Hematopoietic multipotent progenitor cell (in vitro differentiated cells): Measurements from ENCODE around the gene ANO1. TPM values are rescaled to one million over a fixed set of nuclear protein-coding genes. Genes with fewer than 3 reads are reported as not detected.

Experiments used
- DNase-seq, 3 donors: peaks; one replicate each; pipeline ENCODE4 v3.0.0-alpha.2; 2011 to 2015; ENCODE audit warnings: low read depth in 2 of 3, low spot score in 2 of 3
- total RNA-seq: library from RNA; depleted of rRNA; stranded (reverse); fragments of >200 nt; gene quantifications from one replicate; pipeline ENCODE4 v1.2.3, GENCODE V29; 2012

ANO1 gene
- total RNA-seq, 1 donor = not detected

DNA sequence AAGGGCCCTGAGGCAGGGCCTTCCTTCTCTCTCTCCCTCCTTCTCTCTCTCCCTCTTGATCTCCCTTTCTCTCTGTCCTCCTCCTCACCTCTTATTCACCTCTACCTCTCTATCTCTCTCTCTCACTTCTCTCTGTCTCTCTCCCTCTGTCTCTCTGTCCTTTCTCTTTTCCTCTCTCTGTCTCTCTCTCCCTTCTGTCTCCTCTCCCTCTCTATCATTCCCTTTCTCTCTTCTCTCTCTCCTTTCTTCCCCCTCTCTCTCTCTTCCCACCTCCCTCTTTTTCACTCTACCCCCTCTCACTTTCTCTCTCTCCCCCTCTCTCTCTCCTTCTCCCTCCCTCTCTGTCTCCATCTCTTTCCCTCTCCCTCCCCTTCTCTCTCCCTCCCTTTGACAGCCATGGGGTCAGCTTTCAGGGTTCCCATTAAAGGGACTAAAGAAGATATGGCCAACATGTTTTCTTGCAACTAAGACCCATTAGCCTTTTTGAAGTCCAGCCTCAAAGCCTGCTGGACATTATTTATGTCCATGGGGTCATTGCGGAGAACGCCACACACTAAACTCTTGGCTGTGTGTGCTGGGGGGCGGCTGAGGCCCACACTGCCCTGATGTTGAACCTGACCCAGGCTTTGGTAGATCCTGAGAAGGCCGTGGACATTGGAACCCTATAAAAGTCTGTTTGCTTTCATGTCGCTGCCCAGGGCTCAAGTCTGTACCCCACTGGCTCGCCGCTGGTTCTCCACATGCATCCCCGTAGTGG, 15.0 kb downstream of the ANO1 start:
- no peak for DNase-seq

DNA sequence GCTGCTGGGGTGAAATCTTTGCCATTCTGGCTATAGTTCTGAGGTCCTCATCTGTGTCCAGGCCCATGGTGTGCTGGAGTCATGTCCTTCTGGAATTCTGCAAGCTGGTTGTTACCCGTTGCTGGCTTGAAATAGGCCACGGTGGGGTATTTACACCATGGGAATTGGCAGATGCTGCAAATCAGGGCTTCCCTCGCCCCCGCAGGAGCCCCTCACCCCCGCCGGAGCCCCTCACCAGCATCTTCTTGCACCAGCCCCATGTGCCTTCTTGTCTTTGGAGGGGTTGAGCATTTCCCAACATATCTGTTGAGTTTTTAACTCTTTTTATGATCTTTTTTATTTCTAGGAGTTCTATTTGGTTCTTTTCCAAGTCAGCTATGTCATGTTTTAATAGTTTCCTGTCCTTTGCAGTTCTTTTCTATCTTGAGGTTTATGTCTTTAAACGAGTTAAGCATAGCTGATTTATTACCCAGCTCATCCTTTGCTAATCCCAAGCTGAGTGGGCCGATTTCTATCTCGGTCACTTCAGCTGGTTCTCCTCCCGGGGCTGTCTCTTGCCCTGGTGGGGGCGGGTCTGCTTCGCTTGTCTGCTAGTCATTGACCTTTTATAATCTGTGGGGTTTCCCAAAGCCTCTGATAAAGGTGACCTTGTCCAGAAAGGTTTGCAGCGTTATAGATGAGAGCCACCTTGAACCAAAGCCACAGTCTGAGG, 17.6 kb downstream of the ANO1 start:
- no peak for DNase-seq

DNA sequence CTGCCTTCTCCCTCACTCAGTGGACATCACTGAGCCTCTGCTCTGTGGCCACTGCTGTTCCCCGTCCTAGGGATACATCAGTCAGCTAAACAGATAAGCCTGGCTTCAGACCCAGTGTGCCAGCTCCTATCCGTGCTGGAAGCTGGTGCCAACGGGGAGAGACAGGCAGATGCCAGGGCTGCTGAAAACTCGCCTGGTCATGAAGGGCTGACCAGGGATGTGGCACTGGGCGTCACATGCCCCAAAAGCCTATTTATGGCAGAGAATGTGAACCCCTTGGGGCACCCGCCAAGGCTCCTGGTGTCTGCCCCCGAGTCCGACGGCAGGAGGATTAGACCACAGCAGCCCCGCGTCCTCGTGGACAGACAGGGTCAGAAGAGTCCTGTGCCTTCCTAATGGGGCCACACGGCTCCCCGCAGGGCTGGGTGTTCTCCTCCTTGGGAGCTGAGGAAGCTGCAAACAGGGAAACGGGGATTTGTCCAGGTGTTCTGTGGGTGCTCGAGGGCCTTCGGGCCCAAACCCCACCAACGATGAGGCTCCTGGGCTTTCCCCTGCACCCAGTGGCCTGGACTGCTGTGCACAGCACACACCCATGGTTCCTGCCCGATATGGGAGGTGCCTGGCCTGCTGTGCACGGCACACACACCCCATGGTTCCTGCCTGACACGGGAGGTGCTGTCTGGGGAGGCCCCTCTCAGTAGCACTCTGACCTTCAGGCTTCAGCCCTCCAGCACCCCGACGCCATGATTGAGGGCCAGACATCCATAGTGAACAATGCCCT, 19.9 kb downstream of the ANO1 start:
- no peak for DNase-seq

DNA sequence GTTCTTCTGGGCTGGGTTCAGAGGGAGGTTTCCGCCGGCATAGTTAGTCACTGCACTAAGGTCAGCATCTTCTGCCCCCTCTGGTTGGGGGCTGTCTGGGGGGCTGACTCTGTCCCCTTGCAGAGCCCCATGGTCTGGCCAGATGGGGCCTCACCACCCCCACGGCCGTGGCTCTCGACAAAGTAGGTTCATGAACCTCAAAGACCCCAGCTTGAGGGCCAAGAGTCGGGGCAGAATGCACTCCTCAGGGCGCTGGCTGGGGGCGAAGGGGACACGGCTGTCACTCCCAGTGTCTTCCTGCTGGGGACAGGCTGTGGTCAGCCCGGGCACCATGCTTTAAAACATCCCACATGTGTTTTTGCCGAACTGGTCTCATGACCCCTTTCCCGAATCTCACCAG, 20.8 kb downstream of the ANO1 start:
- DNase-seq = no peak

DNA sequence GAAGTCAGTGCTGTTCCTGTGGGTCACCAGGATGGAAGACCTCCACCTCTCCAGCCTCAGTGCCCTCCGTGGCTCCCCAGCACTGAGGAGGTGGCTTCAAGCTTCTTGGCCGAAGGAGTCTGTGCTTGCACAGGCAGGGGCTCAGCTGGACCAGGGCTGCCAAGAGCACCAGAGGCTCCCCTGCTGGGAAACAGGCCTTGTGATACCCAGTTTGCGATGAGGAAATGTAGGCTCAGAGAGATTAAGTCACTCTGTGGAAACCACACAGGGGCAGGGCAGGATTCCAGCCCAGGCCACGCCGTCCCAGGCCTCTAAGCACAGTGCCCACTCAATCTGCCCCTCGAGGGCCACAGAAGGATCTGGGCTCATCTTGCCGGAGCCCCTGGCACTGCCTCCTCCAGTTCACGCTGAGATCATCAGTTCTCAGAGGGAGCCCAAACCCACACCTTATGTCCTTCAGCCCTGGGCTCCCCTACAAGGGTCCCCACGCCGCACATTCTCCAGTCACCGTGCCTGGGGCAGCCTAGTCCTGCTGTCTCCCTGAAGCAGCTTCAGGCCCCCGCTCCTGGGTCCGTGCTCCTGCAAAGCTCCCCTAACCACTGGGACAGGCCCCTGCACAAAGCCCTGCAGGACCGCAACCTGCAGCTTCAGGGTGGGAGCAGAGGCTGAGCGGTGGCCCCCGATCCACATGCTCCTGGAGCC, 21.6 kb downstream of the ANO1 start:
- DNase-seq = no peak

DNA sequence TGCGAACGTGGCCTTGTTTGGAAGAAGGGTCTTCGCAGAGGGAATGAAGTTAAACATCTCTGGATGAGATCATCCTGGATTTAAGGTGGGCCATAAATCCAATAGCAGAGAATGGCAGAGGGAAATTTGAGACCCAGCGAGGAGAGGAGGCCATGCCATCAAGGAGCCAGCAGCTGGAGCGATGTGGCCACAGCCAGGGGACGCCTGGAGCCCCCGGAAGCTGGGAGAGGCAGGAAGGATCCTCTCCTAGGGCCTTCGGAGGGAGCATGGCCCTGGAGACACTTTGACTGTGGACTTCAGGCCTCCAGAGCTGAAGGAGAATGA, 22.1 kb downstream of the ANO1 start:
- DNase-seq = no peak

DNA sequence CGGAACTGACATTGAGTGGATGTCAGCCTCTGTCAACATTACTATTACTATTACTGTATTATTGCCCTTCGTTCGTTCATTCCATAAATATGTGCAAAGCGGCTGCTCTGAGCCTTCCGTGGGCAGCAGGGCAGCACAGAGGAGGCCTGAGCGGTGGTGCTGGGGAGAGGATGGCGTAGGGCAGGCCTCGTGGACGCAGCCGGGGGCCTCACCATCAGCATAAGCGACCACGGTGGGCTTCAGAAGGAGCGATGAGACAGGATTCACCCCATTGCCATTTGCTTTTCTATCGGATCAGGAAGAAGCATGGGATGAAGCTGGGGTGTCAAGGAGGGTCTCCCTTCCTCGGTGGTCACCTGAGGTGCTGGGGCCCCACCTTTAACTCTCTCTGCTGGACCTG, 22.7 kb downstream of the ANO1 start:
- DNase-seq = no peak

DNA sequence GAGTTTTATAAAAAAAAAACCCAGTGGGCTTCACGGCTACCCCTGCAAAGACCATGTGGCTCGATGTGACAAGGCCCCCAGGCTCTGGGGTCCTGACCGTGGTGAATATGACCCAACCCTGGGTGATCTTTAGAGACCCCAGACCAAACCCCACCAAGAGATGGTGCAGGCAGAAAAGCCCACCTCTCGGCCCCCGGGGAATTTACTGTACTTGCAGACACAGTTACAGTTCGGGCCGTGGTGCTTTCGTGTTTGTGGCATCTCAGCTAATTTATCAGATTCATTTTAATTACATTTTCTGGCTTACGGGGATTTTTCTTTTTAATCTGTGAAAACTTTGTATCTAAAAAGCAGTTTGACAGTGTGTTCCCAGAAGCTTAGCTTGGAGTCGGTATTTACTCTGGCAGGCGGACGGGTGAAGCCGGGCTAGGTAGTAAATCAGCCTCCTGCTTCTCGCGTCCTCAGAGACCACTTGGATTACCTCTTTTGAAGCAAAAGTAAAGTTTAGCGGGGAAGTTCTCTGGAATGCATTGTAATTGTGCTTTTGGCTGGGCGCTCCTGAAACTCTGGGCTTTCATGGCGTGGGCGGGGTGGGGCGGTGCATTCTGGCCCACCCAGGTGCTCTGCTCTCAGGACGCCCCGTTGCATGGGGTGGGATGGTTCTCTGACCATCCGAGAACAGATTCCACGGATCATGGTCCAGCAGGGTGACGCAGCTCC, 25.3 kb downstream of the ANO1 start:
- DNase-seq = no peak

DNA sequence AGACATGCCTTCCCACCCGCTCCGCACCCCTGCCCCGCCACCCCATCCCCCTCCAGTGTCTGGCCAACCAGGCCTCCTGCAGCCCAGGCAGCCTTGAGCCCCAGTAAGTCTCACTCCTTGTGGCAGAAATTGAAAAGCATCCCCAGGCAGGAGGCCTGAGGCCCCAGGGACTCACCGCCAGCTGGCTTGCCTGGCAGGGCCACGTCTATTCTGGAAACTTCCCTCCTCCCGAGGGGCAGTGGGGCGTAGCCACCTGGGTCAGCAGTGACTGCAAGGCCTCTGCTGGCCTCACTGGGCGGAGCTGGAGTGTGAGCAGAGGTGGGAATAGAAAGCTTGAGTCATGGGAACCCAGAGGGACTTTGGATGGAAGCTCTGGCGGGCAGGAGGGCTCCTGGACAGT, 26.3 kb downstream of the ANO1 start:
- DNase-seq = no peak

DNA sequence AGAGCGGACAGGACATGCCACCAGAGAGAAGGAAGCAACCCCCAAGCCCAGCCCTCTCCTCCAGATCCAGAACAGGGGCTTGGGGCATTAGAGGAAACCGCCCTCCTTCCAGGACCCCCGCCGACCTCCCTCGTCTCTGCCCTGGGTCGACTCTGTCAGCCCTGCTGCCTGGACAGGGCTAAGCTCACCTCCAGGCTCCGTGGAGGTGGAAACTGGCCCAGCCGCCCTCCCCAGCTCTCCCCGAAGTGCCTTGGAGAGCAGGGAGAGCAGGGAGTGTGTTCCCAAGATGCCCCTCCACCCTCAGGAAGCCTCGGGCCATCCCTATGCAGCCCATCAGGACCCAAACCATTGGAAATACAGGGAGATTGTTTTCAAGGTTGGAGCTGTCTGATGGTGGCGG, 26.8 kb downstream of the ANO1 start:
- DNase-seq = no peak

DNA sequence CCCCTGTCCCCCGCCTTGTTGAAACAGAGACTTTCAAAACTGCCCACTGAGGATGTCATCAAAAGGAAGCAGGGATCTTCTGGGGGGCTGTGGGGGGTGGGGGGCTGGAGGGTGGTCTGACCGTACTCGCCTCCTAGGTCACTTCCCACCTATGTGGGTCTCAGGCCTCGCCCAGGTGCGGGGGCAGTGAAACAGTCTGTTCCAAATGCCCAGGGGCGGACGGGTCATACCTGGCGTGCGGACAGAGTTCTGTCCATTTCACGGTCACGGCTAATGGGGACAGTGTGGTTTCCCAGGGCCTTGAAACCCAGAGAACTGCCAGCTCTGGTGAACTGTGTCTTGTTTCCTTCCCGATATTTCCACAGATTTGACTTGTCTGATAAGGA, 27.2 kb downstream of the ANO1 start:
- DNase-seq = no peak

DNA sequence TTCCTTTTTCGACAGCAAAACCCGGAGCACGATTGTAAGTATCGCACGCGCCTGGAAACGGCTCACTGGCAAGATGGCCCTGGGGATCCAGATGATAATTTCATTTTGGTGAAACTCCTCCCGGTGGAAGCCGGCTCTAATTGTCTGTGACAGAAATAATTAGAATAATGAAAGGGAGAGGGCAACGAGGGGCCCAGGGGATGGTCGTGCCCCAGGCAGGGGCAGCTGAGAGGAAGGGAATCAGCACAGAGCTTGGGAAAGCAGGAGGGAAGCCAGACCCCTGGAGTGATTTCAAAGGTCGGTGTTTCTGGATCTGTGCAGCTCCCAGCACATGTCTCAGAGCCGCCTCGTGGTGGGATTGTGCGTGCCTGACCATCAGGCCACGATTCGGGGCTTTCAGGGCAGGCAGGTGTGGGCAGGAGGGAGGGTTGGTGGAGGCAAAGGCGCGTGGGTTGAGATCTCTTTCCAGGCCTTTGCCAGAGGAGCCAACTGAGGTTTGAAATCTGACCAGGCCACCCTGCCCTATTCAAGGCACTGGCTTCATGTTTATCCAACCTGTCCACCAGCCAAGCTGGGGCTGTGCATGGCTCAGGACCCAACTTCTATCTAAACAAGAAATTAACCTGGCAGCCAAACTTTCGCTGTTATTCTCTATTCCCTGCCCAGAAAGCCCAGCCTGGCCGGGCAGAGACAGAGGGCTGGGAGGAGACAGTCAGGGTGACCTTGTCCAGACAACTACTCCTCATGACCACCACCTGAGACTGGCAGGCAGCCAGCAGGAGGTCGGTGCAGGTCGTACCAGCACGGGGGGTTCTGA, 27.8 kb downstream of the ANO1 start:
- no peak for DNase-seq

DNA sequence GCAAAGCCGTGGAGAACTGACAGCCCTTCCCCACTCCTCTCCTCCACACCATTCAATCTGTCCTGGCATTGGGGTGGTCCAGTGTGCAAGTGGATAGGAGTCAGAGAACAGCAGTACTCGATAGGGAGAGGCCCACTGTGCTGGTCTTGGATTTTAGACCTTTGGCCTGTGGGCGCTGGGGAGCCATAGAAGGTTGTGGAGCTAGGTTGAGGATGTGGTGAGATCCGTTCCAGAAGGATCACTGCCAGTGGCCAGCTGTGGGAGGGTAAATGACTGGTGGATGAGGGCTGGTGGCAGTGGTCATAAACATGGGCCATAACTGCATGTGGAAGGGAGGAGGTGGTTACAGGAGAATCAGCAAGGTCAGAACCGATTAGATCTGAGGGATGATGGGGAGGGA, 28.6 kb downstream of the ANO1 start:
- DNase-seq = no peak

DNA sequence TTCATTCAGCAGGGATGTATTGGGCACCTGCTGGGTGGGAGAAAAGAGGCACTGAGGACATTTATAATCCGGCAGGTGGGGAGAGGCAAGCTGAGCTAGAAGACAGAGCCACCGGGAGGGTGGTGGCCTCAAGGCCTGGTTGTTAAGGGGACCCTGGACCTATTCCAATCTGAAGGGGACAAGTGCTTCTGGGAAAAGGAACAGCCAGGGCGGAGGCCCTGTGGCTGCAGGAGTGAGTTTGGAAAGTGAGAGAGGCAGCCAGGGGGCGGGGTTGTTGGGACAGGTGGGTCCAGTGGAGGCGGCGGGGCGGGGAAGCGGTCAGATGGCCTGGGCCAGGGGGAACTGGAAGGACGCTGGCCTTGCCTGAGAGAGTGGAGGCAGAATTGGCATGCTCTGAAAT, 29.1 kb downstream of the ANO1 start:
- DNase-seq = no peak

DNA sequence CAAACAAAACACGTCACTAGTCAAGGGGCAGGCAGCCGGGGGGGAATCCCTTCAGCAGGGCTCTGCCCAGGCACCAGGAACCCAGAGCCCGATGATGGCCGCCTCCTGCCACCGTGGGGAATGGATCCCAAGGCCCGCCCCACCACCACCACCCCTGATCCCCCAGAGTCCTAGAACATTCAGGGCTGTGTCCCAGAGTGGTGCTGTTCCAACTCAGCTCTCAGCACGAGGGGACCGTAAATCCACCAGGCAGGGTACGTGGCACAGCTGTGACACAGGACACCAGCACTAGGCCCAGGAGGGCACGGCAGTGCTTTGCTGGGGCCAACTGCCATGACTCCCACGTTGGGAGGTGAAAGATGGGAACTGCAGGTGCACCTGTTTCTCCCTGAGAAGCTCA, 29.6 kb downstream of the ANO1 start:
- DNase-seq = no peak

DNA sequence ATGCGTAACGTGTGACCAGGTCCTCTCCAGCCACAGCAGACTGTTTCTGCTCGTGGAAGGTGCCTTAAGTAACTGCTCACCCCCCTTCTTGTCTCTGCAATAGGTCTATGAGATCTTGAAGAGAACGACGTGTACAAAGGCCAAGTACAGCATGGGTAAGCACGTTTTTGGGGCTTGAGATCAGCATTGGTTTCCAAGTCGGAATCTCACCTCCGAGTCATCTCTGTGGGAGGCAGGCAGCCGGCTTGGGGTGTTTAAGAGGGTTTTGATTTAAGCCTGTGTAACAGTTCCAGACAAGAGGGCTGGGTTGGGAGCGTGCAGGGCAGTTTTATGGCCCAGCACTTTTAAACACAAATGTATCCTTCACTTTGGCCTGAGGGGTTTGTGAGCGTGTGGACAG, 30.1 kb downstream of the ANO1 start:
- no peak for DNase-seq

DNA sequence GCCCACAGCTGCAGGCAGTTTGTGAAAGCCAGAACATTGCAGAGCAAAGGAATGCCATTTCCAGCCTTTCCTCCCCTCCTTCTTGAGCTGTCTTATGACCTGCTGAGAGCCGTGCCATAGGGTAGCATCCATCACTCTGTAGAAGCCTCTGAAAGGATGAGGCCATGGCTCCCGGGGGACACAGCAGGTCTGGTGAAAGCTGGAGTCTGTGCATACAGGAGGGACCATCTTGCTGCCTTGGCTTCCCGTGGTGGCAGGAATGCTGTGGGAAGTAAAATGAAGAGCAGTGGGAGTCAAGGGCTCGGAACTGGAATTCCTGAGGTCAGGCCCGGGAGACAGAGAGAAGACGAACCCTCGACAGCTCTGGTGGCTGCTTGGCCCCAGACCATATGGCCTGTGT, 30.9 kb downstream of the ANO1 start:
- DNase-seq = no peak

DNA sequence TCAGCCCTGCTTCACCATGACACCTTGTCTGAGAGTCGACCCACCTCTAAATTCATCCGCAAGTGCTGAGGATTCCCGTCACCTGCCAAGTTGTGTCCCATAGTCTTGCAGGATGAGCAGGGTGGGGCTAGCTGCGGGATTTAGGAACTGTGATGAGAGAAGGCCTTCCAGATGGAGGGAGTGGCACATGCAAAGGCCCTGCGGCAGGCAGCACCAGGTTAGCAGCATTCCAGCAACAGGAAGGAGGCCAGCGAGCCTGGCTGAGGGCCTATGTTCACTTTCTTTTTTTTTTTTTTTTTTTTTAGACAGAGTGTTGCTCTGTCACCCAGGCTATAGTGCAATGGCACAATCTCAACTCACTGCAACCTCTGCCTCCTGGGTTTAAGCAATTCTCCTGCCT, 31.8 kb downstream of the ANO1 start:
- DNase-seq = no peak

DNA sequence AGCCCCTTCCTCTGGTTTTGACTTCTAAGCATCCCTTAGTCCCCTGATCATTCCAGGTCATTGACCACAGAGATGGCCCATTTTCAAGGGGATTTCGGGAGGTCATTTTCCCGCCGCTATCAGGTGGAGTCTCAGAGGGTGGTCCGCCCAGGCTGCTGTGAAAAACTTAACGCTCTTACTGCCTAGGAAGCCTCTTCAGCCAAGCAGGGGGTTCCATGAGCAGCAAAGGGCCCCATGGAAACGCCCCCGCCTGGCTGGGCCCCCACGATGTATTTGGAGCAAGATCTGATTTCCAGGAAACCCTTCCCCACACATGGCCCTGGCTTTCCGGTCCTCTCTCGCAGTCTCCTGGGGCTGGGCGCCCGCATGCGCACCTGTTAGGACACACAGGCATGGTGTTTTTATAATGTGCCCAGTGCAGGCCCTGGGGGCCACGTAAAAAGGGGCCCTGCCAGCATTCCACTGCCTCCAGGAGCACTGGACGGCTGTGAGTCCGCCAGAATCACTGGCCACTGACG, 32.5 kb downstream of the ANO1 start:
- DNase-seq = no peak
